GM12873 (cell line): ENCODE results near the gene ARHGEF7.

ENCODE experiments used
- CTCF ChIP-seq: IDR thresholded peaks from 2 replicates; pipeline ENCODE4 v1.5.1; 2012; ENCODE audit warnings: low read depth, mild to moderate bottlenecking, moderate library complexity, low read length, control low read depth; ENCODE audit not compliant: insufficient read depth; ENCODE audit errors: missing control alignments

The ARHGEF7 gene

GRCh38 chr13:111322916-111323331 is 207.8 kb downstream of the ARHGEF7 start:
- TF ChIP-seq CTCF, result no peak

GRCh38 chr13:111323549-111323948 is 208.4 kb downstream of the ARHGEF7 start:
- TF ChIP-seq CTCF, result no peak

- TF ChIP-seq CTCF, result no peak
These were observed 209.0 kb downstream of the ARHGEF7 start for GRCh38 chr13:111323950-111324651.

- TF ChIP-seq CTCF, result no peak
These were observed 209.6 kb downstream of the ARHGEF7 start for GRCh38 chr13:111324736-111325135.

- TF ChIP-seq CTCF, result no peak
These were observed 210.2 kb downstream of the ARHGEF7 start for GRCh38 chr13:111325146-111325890.

- no peak for TF ChIP-seq CTCF
These were observed 211.0 kb downstream of the ARHGEF7 start for GRCh38 chr13:111325941-111326620.

- TF ChIP-seq CTCF, result no peak
These were observed 211.5 kb downstream of the ARHGEF7 start for GRCh38 chr13:111326621-111326965.
